Vagina (tissue), 2 donors: ENCODE results near the gene TIPARP. TPM values are rescaled to one million over a fixed set of nuclear protein-coding genes. Genes with fewer than 3 reads are reported as not detected.
"Not testable (repeated sequence)": the region's sequence is repeated elsewhere in the genome, so short reads cannot be mapped to it uniquely, and the experiment has no call there.

Experiments
- DNase-seq, 2 donors: peaks; one replicate each; pipeline ENCODE4 v3.0.0-alpha.2; 2017; ENCODE audit errors: extremely low spot score in 2 of 2
- H3K27ac ChIP-seq: fragments of 200-600 bp; sonication (generic); one replicate; pipeline ENCODE4 v1.5.1; 2019
- H3K27me3 ChIP-seq: fragments of 200-600 bp; sonication (generic); one replicate; pipeline ENCODE4 v1.5.1; 2019
- H3K36me3 ChIP-seq, 2 donors: fragments of 200-600 bp; sonication (generic); one replicate each; pipeline ENCODE4 v1.5.1; 2017 to 2019
- H3K4me1 ChIP-seq: fragments of 200-600 bp; sonication (generic); one replicate; pipeline ENCODE4 v1.5.1; 2019
- H3K4me3 ChIP-seq, 2 donors: fragments of 200-600 bp; sonication (generic); 1 replicate in 1 of 2; 2 replicates in 1 of 2; pipeline ENCODE4 v1.5.1; 2016 to 2019
- H3K9me3 ChIP-seq: fragments of 200-600 bp; sonication (generic); one replicate; pipeline ENCODE4 v1.5.1; 2019
- CTCF ChIP-seq, 3 experiments: fragments of 450-650 bp in 2 of 3; fragments of 200-600 bp in 1 of 3; sonication (generic) in 1 of 3; IDR thresholded peaks; one replicate each; pipeline ENCODE4 v1.5.1; 2017 to 2019; ENCODE audit warnings: antibody characterized with exemption in 3 of 3, mild to moderate bottlenecking in 2 of 3, moderate library complexity in 2 of 3
- POLR2A ChIP-seq, 2 donors: fragments of 450-650 bp; IDR thresholded peaks; one replicate each; pipeline ENCODE4 v1.6.1; 2017; ENCODE audit warnings: antibody characterized with exemption in 2 of 2, mild to moderate bottlenecking in 2 of 2, moderate library complexity in 2 of 2
- POLR2AphosphoS5 ChIP-seq, 2 donors: sonication (generic); formaldehyde crosslinking; IDR thresholded peaks; one replicate each; pipeline ENCODE4 v1.9.0; 2017; ENCODE audit warnings: antibody characterized with exemption in 2 of 2, mild to moderate bottlenecking in 2 of 2, low read depth in 1 of 2; ENCODE audit not compliant: insufficient read depth in 1 of 2
- intact Hi-C: fragments of 100-400 bp; cut with DNase I; formaldehyde crosslinking; loops from one replicate; pipeline ENCODE4 v1.15.1; 2023
- total RNA-seq: library from RNA; depleted of rRNA; stranded (reverse); fragments of >200 nt; gene quantifications from one replicate; pipeline ENCODE4 v1.2.3, GENCODE V29; 2016

Gene TIPARP
- total RNA-seq, 1 donor from 2014 or later: 44.0 TPM

DNA sequence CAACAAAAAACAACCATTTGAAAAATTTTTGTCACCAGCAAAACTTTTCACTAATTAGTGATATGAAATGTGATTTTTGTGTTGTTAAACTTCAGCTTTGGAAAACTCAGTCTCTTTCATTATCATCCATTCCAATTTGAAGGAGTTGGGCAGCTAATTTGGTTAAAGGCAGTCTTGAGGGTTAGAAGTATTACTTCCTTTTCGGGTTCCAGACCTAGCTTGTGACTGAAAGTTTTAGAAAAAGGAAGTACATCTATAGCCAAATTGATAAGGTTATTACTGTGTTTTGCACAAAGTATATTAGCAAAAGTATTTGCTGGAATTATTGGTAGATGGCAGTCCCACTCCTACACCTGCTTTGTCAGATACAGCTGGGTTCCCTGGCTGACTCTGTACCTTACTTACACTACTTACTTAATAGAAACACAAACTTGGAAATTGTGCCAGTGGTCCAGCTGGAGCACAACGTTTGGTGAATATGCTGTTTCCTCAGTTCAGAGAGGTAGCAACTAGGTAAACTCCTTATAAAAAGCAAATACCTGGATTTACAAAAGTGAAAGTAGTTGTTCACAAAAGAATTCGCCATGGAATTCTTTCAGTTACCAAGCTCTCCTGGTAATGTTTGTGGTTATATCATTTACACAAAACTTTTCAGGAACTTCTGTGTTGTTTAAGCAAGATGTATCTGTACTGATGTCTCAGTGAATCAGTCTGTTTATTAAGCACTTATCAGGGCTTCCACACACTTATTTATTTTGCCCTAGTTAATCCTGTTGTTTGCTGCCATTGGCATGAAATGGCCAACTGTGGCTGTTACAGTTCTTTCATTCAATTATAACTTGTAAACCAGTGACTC, 31.6 kb downstream of the TIPARP start:
- Histone ChIP-seq H3K36me3 (peaks cover 0 to 26% of the 10 kb centered on the region in 2 donors), H3K27me3 (no peaks in the 10 kb centered on the region), H3K9me3 (no peaks in the 10 kb centered on the region), H3K4me1 (peaks cover 5% of the 10 kb centered on the region), H3K27ac (no peak overlapping the region), H3K4me3 (no peak overlapping the region)
- TF ChIP-seq CTCF (IDR thresholded peaks at IDR 0.05) (no peak), POLR2A (IDR thresholded peaks at IDR 0.05) (no peak), POLR2AphosphoS5 (IDR thresholded peaks at IDR 0.05; ENCODE audit: insufficient read depth in 1 of 2, low read depth in 1 of 2) (no peak)
- intact Hi-C loops: no loop called here
- no peak for DNase-seq

DNA sequence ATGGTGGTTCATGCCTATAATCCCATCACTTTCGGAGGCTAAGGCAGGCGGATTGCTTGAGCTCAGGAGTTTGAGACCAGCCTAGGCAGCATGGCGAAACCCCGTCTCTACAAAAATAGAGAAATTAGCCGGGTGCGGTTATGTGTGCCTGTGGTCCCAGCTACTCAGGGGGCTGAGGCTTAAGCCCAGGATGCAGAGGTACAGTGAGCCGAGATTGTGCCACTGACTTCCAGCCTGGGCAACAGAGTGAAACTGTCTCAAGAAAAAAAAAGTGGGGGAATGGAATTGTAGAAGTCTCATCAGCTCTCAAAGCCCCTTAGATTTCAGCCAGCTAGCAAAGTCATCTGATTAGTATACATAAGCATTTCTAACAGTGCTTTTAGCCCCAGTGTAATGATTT, 33.2 kb downstream of the TIPARP start:
- no peak for DNase-seq
- Histone ChIP-seq H3K27ac (no peak overlapping the region), H3K4me3 (no peak overlapping the region), H3K4me1 (peaks cover 5% of the 10 kb centered on the region), H3K9me3 (no peaks in the 10 kb centered on the region), H3K27me3 (no peaks in the 10 kb centered on the region), H3K36me3 (peaks cover 0 to 26% of the 10 kb centered on the region in 2 donors)
- intact Hi-C loops: no loop called here
- TF ChIP-seq POLR2A (IDR thresholded peaks at IDR 0.05) (no peak), POLR2AphosphoS5 (IDR thresholded peaks at IDR 0.05; ENCODE audit: insufficient read depth in 1 of 2, low read depth in 1 of 2) (no peak), CTCF (IDR thresholded peaks at IDR 0.05) (no peak)

- Histone ChIP-seq H3K4me3 (no peak overlapping the region), H3K36me3 (peaks cover 0 to 5% of the 10 kb centered on the region in 2 donors), H3K4me1 (no peaks in the 10 kb centered on the region), H3K27ac (no peak overlapping the region), H3K9me3 (no peaks in the 10 kb centered on the region), H3K27me3 (no peaks in the 10 kb centered on the region)
- intact Hi-C loops: no loop called here
- TF ChIP-seq CTCF (IDR thresholded peaks at IDR 0.05) (no peak), POLR2A (IDR thresholded peaks at IDR 0.05) (no peak), POLR2AphosphoS5 (IDR thresholded peaks at IDR 0.05; ENCODE audit: insufficient read depth in 1 of 2, low read depth in 1 of 2) (no peak)
- DNase-seq: no peak
Observed at GRCh38 chr3:156710429-156710828, 36.0 kb downstream of the TIPARP start.

DNA sequence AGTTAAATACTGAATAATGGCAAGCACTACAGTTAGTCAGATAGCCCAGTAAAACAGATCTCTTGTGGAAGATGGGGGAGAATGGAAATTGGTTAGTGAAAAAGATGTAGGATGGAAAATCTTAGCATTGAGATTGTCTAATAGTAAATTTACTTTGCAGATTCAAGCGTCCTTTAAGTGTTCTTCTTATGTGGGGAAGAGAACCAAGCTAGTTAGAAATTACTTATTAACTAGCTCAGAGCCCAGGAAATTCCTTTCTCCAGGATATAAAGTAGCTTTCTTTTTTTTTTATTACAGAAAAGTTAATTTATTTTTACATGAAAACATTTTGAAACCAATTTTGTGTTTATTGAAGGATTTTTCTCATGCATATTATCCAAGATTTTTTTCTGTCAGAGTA, 36.7 kb downstream of the TIPARP start:
- no peaks in the 10 kb centered on the region for H3K27me3 ChIP-seq
- intact Hi-C loops: no loop called here
- H3K27ac ChIP-seq: no peak overlapping the region
- no peak for DNase-seq
- no peak overlapping the region for H3K4me3 ChIP-seq
- no peaks in the 10 kb centered on the region for H3K36me3 ChIP-seq
- no peaks in the 10 kb centered on the region for H3K4me1 ChIP-seq
- no peaks in the 10 kb centered on the region for H3K9me3 ChIP-seq
- no peak for TF ChIP-seq POLR2A (IDR thresholded peaks at IDR 0.05)
- TF ChIP-seq CTCF (IDR thresholded peaks at IDR 0.05): no peak
- TF ChIP-seq POLR2AphosphoS5 (IDR thresholded peaks at IDR 0.05; ENCODE audit: insufficient read depth in 1 of 2, low read depth in 1 of 2): no peak

DNA sequence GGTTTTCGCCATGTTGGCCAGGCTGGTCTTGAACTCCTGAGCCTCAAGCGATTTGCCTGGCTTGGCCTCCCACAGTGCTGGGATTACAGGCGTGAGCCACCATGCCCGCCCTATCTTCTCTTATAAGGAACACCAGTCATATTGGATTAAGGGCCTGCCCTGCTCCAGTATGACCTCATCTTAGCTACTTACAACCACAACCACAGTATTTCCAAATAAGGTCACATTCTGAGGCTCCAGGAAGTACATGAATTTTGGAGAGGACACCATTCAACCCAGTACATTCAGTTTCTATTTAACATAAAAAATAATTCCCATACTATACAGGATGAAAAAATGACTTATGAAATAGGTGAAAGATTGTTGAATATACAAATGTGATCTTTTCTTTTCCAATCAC, 37.6 kb downstream of the TIPARP start:
- H3K4me1 ChIP-seq, H3K4me3 ChIP-seq, DNase-seq, H3K36me3 ChIP-seq, H3K27me3 ChIP-seq, H3K9me3 ChIP-seq, H3K27ac ChIP-seq, intact Hi-C loops: not testable (repeated sequence)
